DND-41 (cell line): Measurements from ENCODE around the gene UACA.

Experiments used
- EZH2 ChIP-seq: IDR thresholded peaks from 3 replicates; pipeline ENCODE4 v1.6.1; 2012; ENCODE audit warnings: borderline replicate concordance, low read depth, mild to moderate bottlenecking, moderate library complexity, low read length, inconsistent platforms; ENCODE audit not compliant: severe bottlenecking
- TF ChIP-seq, protein P1 (sequence below): IDR thresholded peaks from 2 replicates; pipeline ENCODE4 v1.5.1; 2012; ENCODE audit warnings: borderline replicate concordance, low read length, moderate library complexity, mild to moderate bottlenecking; ENCODE audit not compliant: poor library complexity, severe bottlenecking; ENCODE audit errors: extremely low read depth

DNA sequence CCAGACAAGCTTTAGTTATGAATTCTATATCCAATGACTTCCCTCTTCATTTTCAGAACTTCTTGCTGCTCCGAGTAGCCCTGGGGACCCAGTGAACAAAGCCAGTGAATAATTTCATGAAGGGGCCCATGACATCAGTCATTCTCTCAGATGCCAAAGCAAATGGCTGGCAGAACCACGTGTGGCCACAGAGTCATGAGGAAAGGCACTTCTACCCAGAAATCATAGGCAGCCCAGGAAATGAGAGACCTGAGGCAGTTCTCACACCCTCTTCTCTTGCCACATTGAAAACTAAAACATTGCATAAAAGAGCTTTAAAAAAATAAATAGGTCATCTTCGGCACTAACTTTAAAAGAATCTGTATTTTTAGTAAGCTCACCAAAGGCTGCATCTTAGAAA, 4.3 kb upstream of the UACA start:
- TF ChIP-seq, protein P1, sequence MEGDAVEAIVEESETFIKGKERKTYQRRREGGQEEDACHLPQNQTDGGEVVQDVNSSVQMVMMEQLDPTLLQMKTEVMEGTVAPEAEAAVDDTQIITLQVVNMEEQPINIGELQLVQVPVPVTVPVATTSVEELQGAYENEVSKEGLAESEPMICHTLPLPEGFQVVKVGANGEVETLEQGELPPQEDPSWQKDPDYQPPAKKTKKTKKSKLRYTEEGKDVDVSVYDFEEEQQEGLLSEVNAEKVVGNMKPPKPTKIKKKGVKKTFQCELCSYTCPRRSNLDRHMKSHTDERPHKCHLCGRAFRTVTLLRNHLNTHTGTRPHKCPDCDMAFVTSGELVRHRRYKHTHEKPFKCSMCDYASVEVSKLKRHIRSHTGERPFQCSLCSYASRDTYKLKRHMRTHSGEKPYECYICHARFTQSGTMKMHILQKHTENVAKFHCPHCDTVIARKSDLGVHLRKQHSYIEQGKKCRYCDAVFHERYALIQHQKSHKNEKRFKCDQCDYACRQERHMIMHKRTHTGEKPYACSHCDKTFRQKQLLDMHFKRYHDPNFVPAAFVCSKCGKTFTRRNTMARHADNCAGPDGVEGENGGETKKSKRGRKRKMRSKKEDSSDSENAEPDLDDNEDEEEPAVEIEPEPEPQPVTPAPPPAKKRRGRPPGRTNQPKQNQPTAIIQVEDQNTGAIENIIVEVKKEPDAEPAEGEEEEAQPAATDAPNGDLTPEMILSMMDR = no peak
- TF ChIP-seq EZH2 = no peak
